DMS79 treated with DMSO at 0.1 percent for 48 hours (cell line): Measurements from ENCODE around the gene FAT1.

Experiments used
- DNase-seq: peaks from one replicate; lab custom pipeline; 2025; lab: John Stamatoyannopoulos, UW

FAT1 gene

GRCh38 chr4:186749611-186750281, 26.1 kb upstream of the FAT1 start:
- no peak for DNase-seq

- DNase-seq, result no peak
These were observed 22.9 kb upstream of the FAT1 start for GRCh38 chr4:186746581-186746980.

- DNase-seq, result no peak
These were observed 19.6 kb upstream of the FAT1 start for GRCh38 chr4:186743261-186743660.

GRCh38 chr4:186740822-186741221, 17.2 kb upstream of the FAT1 start:
- DNase-seq, result no peak

- DNase-seq, result no peak
These were observed 16.3 kb upstream of the FAT1 start for GRCh38 chr4:186739802-186740434.

GRCh38 chr4:186739317-186739716, 15.7 kb upstream of the FAT1 start:
- no peak for DNase-seq

- no peak for DNase-seq
These were observed 14.8 kb upstream of the FAT1 start for GRCh38 chr4:186738421-186738820.

- no peak for DNase-seq
These were observed 13.8 kb upstream of the FAT1 start for GRCh38 chr4:186737427-186737826.

- DNase-seq, result no peak
These were observed 12.8 kb upstream of the FAT1 start for GRCh38 chr4:186736466-186736865.

- no peak for DNase-seq
These were observed 10.6 kb upstream of the FAT1 start for GRCh38 chr4:186734251-186734650.

- DNase-seq, result no peak
These were observed 10.1 kb upstream of the FAT1 start for GRCh38 chr4:186733778-186734177.

GRCh38 chr4:186730621-186731020, 7.0 kb upstream of the FAT1 start:
- no peak for DNase-seq

GRCh38 chr4:186729856-186730255, 6.2 kb upstream of the FAT1 start:
- no peak for DNase-seq

- no peak for DNase-seq
These were observed 5.1 kb upstream of the FAT1 start for GRCh38 chr4:186728631-186729271.

- DNase-seq, result no peak
These were observed 4.4 kb upstream of the FAT1 start for GRCh38 chr4:186727977-186728519.

GRCh38 chr4:186727169-186727976, 3.7 kb upstream of the FAT1 start:
- no peak for DNase-seq

- DNase-seq, result no peak
These were observed 2.9 kb upstream of the FAT1 start for GRCh38 chr4:186726426-186727168.

- no peak for DNase-seq
These were observed 2.1 kb upstream of the FAT1 start for GRCh38 chr4:186725469-186726425.

GRCh38 chr4:186724864-186725468, 1.3 kb upstream of the FAT1 start:
- no peak for DNase-seq
